ENCODE results near the gene ERC1.

The ERC1 gene

GRCh38 chr12:1083151-1083888 lies 92.3 kb downstream of the ERC1 start:
- Histone ChIP-seq H3K9me3 (ENCODE audit: severe bottlenecking) (no peaks in the 10 kb centered on the region), H3K27ac (no peak overlapping the region), H3K36me3 (no peaks in the 10 kb centered on the region; the same call in 1 of the 2 replicates), H3K27me3 (ENCODE audit: insufficient read depth, low read depth, severe bottlenecking) (no peaks in the 10 kb centered on the region), H3K4me3 (ENCODE audit: low read depth, low read length) (no peak overlapping the region)
- no peak for TF ChIP-seq CTCF (IDR thresholded peaks at IDR 0.05; ENCODE audit: low read depth, low read length)
- DNase-seq, result no peak

- no peak for DNase-seq
- Histone ChIP-seq H3K36me3 (no peaks in the 10 kb centered on the region; the same call in 1 of the 2 replicates), H3K27me3 (ENCODE audit: insufficient read depth, low read depth, severe bottlenecking) (no peaks in the 10 kb centered on the region), H3K9me3 (ENCODE audit: severe bottlenecking) (no peaks in the 10 kb centered on the region), H3K4me3 (ENCODE audit: low read depth, low read length) (no peak overlapping the region), H3K27ac (no peak overlapping the region)
- no peak for TF ChIP-seq CTCF (IDR thresholded peaks at IDR 0.05; ENCODE audit: low read depth, low read length)
These were observed 92.9 kb downstream of the ERC1 start for GRCh38 chr12:1083889-1084262.

DNA sequence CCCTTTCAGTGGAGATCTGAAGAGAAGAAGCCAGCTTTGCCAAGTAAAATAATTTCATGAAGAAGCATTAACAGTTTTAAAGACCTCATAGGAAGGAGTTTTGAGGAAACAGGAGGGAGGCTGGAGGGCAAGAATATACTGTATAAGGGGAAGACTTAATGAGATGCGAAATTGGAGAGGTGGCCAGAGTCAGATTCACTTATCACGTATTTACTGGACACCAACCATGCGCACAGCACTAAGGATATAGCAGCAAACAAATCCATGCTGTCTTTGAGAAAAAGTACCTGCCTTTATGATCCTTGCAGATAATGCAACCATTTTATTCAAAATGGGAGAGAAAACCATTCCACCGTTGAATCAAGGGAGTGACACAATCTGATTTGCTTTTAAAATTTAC lies 100.3 kb downstream of the ERC1 start:
- TF ChIP-seq CTCF (IDR thresholded peaks at IDR 0.05; ENCODE audit: low read depth, low read length), result no peak

GRCh38 chr12:1093166-1093751 lies 102.2 kb downstream of the ERC1 start:
- no peak overlapping the region for H3K4me3 ChIP-seq (ENCODE audit: low read depth, low read length)
- no peaks in the 10 kb centered on the region for H3K27me3 ChIP-seq (ENCODE audit: insufficient read depth, low read depth, severe bottlenecking)
- DNase-seq, result peak; percentile 41

More for the DNA sequence above, 100.3 kb downstream of the ERC1 start:
- Histone ChIP-seq H3K36me3 (no peaks in the 10 kb centered on the region), H3K9me3 (ENCODE audit: severe bottlenecking) (no peaks in the 10 kb centered on the region), H3K27me3 (ENCODE audit: insufficient read depth, low read depth, severe bottlenecking) (no peaks in the 10 kb centered on the region), H3K4me3 (ENCODE audit: low read depth, low read length) (no peak overlapping the region), H3K27ac (no peak overlapping the region)
- no peak for DNase-seq

DNA sequence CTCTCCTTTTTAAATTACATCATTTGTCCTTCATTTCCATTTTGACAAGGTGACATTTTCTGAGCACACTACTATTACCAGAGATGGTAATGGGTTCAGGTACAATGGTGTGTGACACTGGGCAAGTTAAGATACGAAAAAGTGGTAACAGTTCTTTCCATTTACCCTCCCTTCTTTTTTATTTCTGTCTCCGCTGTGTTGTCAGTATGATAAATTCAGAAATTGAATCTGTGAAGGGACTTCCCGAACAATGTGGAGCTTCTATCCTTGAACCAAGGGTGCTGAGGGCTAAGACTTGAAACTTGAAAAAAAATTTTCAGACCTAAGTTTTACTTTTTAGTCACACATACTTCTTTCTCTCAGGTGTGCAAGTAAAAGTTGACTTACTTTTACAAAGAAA lies 103.7 kb downstream of the ERC1 start:
- H3K27me3 ChIP-seq (ENCODE audit: insufficient read depth, low read depth, severe bottlenecking), result no peaks in the 10 kb centered on the region
- no peak for DNase-seq
- H3K36me3 ChIP-seq, result no peaks in the 10 kb centered on the region; the same call in 1 of the 2 replicates
- H3K4me3 ChIP-seq (ENCODE audit: low read depth, low read length), result no peak overlapping the region
- H3K27ac ChIP-seq, result no peak overlapping the region
- TF ChIP-seq CTCF (IDR thresholded peaks at IDR 0.05; ENCODE audit: low read depth, low read length), result no peak
- H3K9me3 ChIP-seq (ENCODE audit: severe bottlenecking), result no peaks in the 10 kb centered on the region

More at GRCh38 chr12:1093166-1093751, 102.2 kb downstream of the ERC1 start:
- peak; percentile 61 for TF ChIP-seq CTCF (IDR thresholded peaks at IDR 0.05; ENCODE audit: low read depth, low read length)
- no peaks in the 10 kb centered on the region; the same call in 1 of the 2 replicates for H3K36me3 ChIP-seq
- H3K27ac ChIP-seq, result no peak overlapping the region
- no peaks in the 10 kb centered on the region for H3K9me3 ChIP-seq (ENCODE audit: severe bottlenecking)

Data from WERI-Rb-1 (cell line).